Measurements from ENCODE around the gene RAB3IL1.

Gene RAB3IL1

GRCh38 chr11:61868571-61869428 is 48.6 kb downstream of the RAB3IL1 start:
- no peak for DNase-seq
- no peak overlapping the region for H2BK12ac ChIP-seq (ENCODE audit: low read length)
- H3K4ac ChIP-seq (ENCODE audit: low read depth, low read length), result no peak overlapping the region
- H3K9me3 ChIP-seq (ENCODE audit: insufficient read depth, low read depth, low read length), result no peaks in the 10 kb centered on the region
- H3K27ac ChIP-seq (ENCODE audit: low read depth, low read length), result no peak overlapping the region
- no peak overlapping the region for H4K91ac ChIP-seq (ENCODE audit: low read depth, low read length)
- peaks cover 0 to 12% of the 10 kb centered on the region in 2 experiments for H3K4me1 ChIP-seq (ENCODE audit: control insufficient read depth in 1 of 2, insufficient read depth in 2 of 2, low read length in 2 of 2)
- H2BK120ac ChIP-seq (ENCODE audit: insufficient read depth, low read length, poor library complexity), result no peak overlapping the region
- no peaks in the 10 kb centered on the region for H3K79me1 ChIP-seq (ENCODE audit: low read length)
- H2AFZ ChIP-seq (ENCODE audit: insufficient read depth, low read length, poor library complexity), result no peak overlapping the region
- H2BK5ac ChIP-seq (ENCODE audit: low read depth, low read length, poor library complexity), result no peak overlapping the region
- H3K23ac ChIP-seq (ENCODE audit: low read length), result no peak overlapping the region
- WGBS (ENCODE audit: extremely low coverage, insufficient coverage, insufficient read length), result no CpG with 5 or more reads among the region's 14 CpGs
- no peak overlapping the region for H3K18ac ChIP-seq (ENCODE audit: low read length)
- peaks cover 31% of the 10 kb centered on the region in 2 experiments for H3K36me3 ChIP-seq (ENCODE audit: control insufficient read depth in 1 of 2, insufficient read depth in 2 of 2, low read length in 2 of 2)
- peak overlapping the region; percentile 30 for H3K4me3 ChIP-seq (ENCODE audit: low read depth, low read length)
- H3K79me2 ChIP-seq (ENCODE audit: control insufficient read depth, insufficient read depth, low read length, poor library complexity), result no peaks in the 10 kb centered on the region
- no peak overlapping the region for H4K8ac ChIP-seq (ENCODE audit: low read depth, low read length)
- H3K27me3 ChIP-seq (ENCODE audit: insufficient read depth, low read length), result no peaks in the 10 kb centered on the region
- no peak overlapping the region for H3K14ac ChIP-seq (ENCODE audit: low read length)
- H3K4me2 ChIP-seq (ENCODE audit: low read length), result no peak overlapping the region
- no peak overlapping the region for H4K12ac ChIP-seq (ENCODE audit: low read depth, low read length)
- H2AK5ac ChIP-seq (ENCODE audit: low read length), result no peak overlapping the region
- no peak overlapping the region for H3K9ac ChIP-seq (ENCODE audit: low read length)

- no peak overlapping the region for H2BK5ac ChIP-seq (ENCODE audit: low read depth, low read length, poor library complexity)
- DNase-seq, result no peak
- no peak overlapping the region for H3K27ac ChIP-seq (ENCODE audit: low read depth, low read length)
- H3K14ac ChIP-seq (ENCODE audit: low read length), result no peak overlapping the region
- H3K9me3 ChIP-seq (ENCODE audit: insufficient read depth, low read depth, low read length), result no peaks in the 10 kb centered on the region
- H3K4me2 ChIP-seq (ENCODE audit: low read length), result no peak overlapping the region
- WGBS (ENCODE audit: extremely low coverage, insufficient coverage, insufficient read length), result no CpG with 5 or more reads among the region's 6 CpGs
- H3K79me1 ChIP-seq (ENCODE audit: low read length), result no peaks in the 10 kb centered on the region
- H3K27me3 ChIP-seq (ENCODE audit: insufficient read depth, low read length), result no peaks in the 10 kb centered on the region
- no peak overlapping the region for H3K4me3 ChIP-seq (ENCODE audit: low read depth, low read length)
- no peak overlapping the region for H3K18ac ChIP-seq (ENCODE audit: low read length)
- no peak overlapping the region for H3K4ac ChIP-seq (ENCODE audit: low read depth, low read length)
- peaks cover 49 to 50% of the 10 kb centered on the region in 2 experiments for H3K36me3 ChIP-seq (ENCODE audit: control insufficient read depth in 1 of 2, insufficient read depth in 2 of 2, low read length in 2 of 2)
- no peaks in the 10 kb centered on the region for H3K79me2 ChIP-seq (ENCODE audit: control insufficient read depth, insufficient read depth, low read length, poor library complexity)
- H2BK12ac ChIP-seq (ENCODE audit: low read length), result no peak overlapping the region
- H3K4me1 ChIP-seq (ENCODE audit: control insufficient read depth in 1 of 2, insufficient read depth in 2 of 2, low read length in 2 of 2), result peaks cover 0 to 12% of the 10 kb centered on the region in 2 experiments
- no peak overlapping the region for H3K23ac ChIP-seq (ENCODE audit: low read length)
- H2AK5ac ChIP-seq (ENCODE audit: low read length), result no peak overlapping the region
- no peak overlapping the region for H4K12ac ChIP-seq (ENCODE audit: low read depth, low read length)
- no peak overlapping the region for H3K9ac ChIP-seq (ENCODE audit: low read length)
- no peak overlapping the region for H2BK120ac ChIP-seq (ENCODE audit: insufficient read depth, low read length, poor library complexity)
- no peak overlapping the region for H2AFZ ChIP-seq (ENCODE audit: insufficient read depth, low read length, poor library complexity)
- H4K8ac ChIP-seq (ENCODE audit: low read depth, low read length), result no peak overlapping the region
- H4K91ac ChIP-seq (ENCODE audit: low read depth, low read length), result no peak overlapping the region
These were observed 50.4 kb downstream of the RAB3IL1 start for GRCh38 chr11:61866958-61867343.

GRCh38 chr11:61866231-61866957 is 51.0 kb downstream of the RAB3IL1 start:
- Histone ChIP-seq H4K8ac (ENCODE audit: low read depth, low read length) (no peak overlapping the region), H3K4ac (ENCODE audit: low read depth, low read length) (no peak overlapping the region), H3K4me2 (ENCODE audit: low read length) (no peak overlapping the region), H3K4me3 (ENCODE audit: low read depth, low read length) (no peak overlapping the region), H3K36me3 (ENCODE audit: control insufficient read depth in 1 of 2, insufficient read depth in 2 of 2, low read length in 2 of 2) (peaks cover 55% of the 10 kb centered on the region in 2 experiments), H2BK12ac (ENCODE audit: low read length) (no peak overlapping the region), H3K79me1 (ENCODE audit: low read length) (no peaks in the 10 kb centered on the region), H3K9ac (ENCODE audit: low read length) (no peak overlapping the region), H3K79me2 (ENCODE audit: control insufficient read depth, insufficient read depth, low read length, poor library complexity) (no peaks in the 10 kb centered on the region), H3K9me3 (ENCODE audit: insufficient read depth, low read depth, low read length) (no peaks in the 10 kb centered on the region), H3K14ac (ENCODE audit: low read length) (no peak overlapping the region), H4K12ac (ENCODE audit: low read depth, low read length) (no peak overlapping the region), H2AFZ (ENCODE audit: insufficient read depth, low read length, poor library complexity) (no peak overlapping the region), H3K27ac (ENCODE audit: low read depth, low read length) (no peak overlapping the region), H3K18ac (ENCODE audit: low read length) (no peak overlapping the region), H4K91ac (ENCODE audit: low read depth, low read length) (no peak overlapping the region), H3K27me3 (ENCODE audit: insufficient read depth, low read length) (no peaks in the 10 kb centered on the region), H3K23ac (ENCODE audit: low read length) (no peak overlapping the region), H3K4me1 (ENCODE audit: control insufficient read depth in 1 of 2, insufficient read depth in 2 of 2, low read length in 2 of 2) (peaks cover 0 to 11% of the 10 kb centered on the region in 2 experiments), H2BK120ac (ENCODE audit: insufficient read depth, low read length, poor library complexity) (no peak overlapping the region), H2BK5ac (ENCODE audit: low read depth, low read length, poor library complexity) (no peak overlapping the region), H2AK5ac (ENCODE audit: low read length) (no peak overlapping the region)
- WGBS (ENCODE audit: extremely low coverage, insufficient coverage, insufficient read length), result no CpG with 5 or more reads among the region's 18 CpGs
- DNase-seq, result no peak

GRCh38 chr11:61864814-61865775 is 52.3 kb downstream of the RAB3IL1 start:
- Histone ChIP-seq H3K36me3 (ENCODE audit: control insufficient read depth in 1 of 2, insufficient read depth in 2 of 2, low read length in 2 of 2) (peaks cover 64% of the 10 kb centered on the region in 2 experiments), H3K27me3 (ENCODE audit: insufficient read depth, low read length) (no peaks in the 10 kb centered on the region), H2BK12ac (ENCODE audit: low read length) (no peak overlapping the region), H3K79me1 (ENCODE audit: low read length) (no peaks in the 10 kb centered on the region), H3K14ac (ENCODE audit: low read length) (no peak overlapping the region), H3K23ac (ENCODE audit: low read length) (no peak overlapping the region), H4K12ac (ENCODE audit: low read depth, low read length) (no peak overlapping the region), H2AFZ (ENCODE audit: insufficient read depth, low read length, poor library complexity) (no peak overlapping the region), H4K91ac (ENCODE audit: low read depth, low read length) (no peak overlapping the region), H3K9ac (ENCODE audit: low read length) (no peak overlapping the region), H4K8ac (ENCODE audit: low read depth, low read length) (no peak overlapping the region), H3K9me3 (ENCODE audit: insufficient read depth, low read depth, low read length) (no peaks in the 10 kb centered on the region), H3K4me1 (ENCODE audit: control insufficient read depth in 1 of 2, insufficient read depth in 2 of 2, low read length in 2 of 2) (peaks cover 0 to 7% of the 10 kb centered on the region in 2 experiments), H3K4me3 (ENCODE audit: low read depth, low read length) (no peak overlapping the region), H2AK5ac (ENCODE audit: low read length) (no peak overlapping the region), H3K79me2 (ENCODE audit: control insufficient read depth, insufficient read depth, low read length, poor library complexity) (no peaks in the 10 kb centered on the region), H2BK5ac (ENCODE audit: low read depth, low read length, poor library complexity) (no peak overlapping the region), H3K27ac (ENCODE audit: low read depth, low read length) (no peak overlapping the region), H2BK120ac (ENCODE audit: insufficient read depth, low read length, poor library complexity) (no peak overlapping the region), H3K18ac (ENCODE audit: low read length) (no peak overlapping the region), H3K4me2 (ENCODE audit: low read length) (no peak overlapping the region), H3K4ac (ENCODE audit: low read depth, low read length) (no peak overlapping the region)
- WGBS (ENCODE audit: extremely low coverage, insufficient coverage, insufficient read length), result no CpG with 5 or more reads among the region's 20 CpGs
- DNase-seq, result no peak

All from trophoblast cell (in vitro differentiated cells and primary cell).